Vagina (tissue), 2 donors: ENCODE data around the gene AXIN1. TPM values are rescaled to one million over a fixed set of nuclear protein-coding genes. Genes with fewer than 3 reads are reported as not detected.

Experiments
- DNase-seq, 2 donors: peaks; one replicate each; pipeline ENCODE4 v3.0.0-alpha.2; 2017; ENCODE audit errors: extremely low spot score in 2 of 2
- H3K27ac ChIP-seq: fragments of 200-600 bp; sonication (generic); one replicate; pipeline ENCODE4 v1.5.1; 2019
- H3K27me3 ChIP-seq: fragments of 200-600 bp; sonication (generic); one replicate; pipeline ENCODE4 v1.5.1; 2019
- H3K36me3 ChIP-seq, 2 donors: fragments of 200-600 bp; sonication (generic); one replicate each; pipeline ENCODE4 v1.5.1; 2017 to 2019
- H3K4me1 ChIP-seq: fragments of 200-600 bp; sonication (generic); one replicate; pipeline ENCODE4 v1.5.1; 2019
- H3K4me3 ChIP-seq, 2 donors: fragments of 200-600 bp; sonication (generic); 1 replicate in 1 of 2; 2 replicates in 1 of 2; pipeline ENCODE4 v1.5.1; 2016 to 2019
- H3K9me3 ChIP-seq: fragments of 200-600 bp; sonication (generic); one replicate; pipeline ENCODE4 v1.5.1; 2019
- POLR2A ChIP-seq, 2 donors: fragments of 450-650 bp; IDR thresholded peaks; one replicate each; pipeline ENCODE4 v1.6.1; 2017; ENCODE audit warnings: antibody characterized with exemption in 2 of 2, mild to moderate bottlenecking in 2 of 2, moderate library complexity in 2 of 2
- POLR2AphosphoS5 ChIP-seq, 2 donors: sonication (generic); formaldehyde crosslinking; IDR thresholded peaks; one replicate each; pipeline ENCODE4 v1.9.0; 2017; ENCODE audit warnings: antibody characterized with exemption in 2 of 2, mild to moderate bottlenecking in 2 of 2, low read depth in 1 of 2; ENCODE audit not compliant: insufficient read depth in 1 of 2
- intact Hi-C: fragments of 100-400 bp; cut with DNase I; formaldehyde crosslinking; loops from one replicate; pipeline ENCODE4 v1.15.1; 2023
- total RNA-seq: library from RNA; depleted of rRNA; stranded (reverse); fragments of >200 nt; gene quantifications from one replicate; pipeline ENCODE4 v1.2.3, GENCODE V29; 2016
- TF ChIP-seq, protein P1 (sequence below), 3 experiments: fragments of 450-650 bp in 2 of 3; fragments of 200-600 bp in 1 of 3; sonication (generic) in 1 of 3; IDR thresholded peaks; one replicate each; pipeline ENCODE4 v1.5.1; 2017 to 2019; ENCODE audit warnings: antibody characterized with exemption in 3 of 3, mild to moderate bottlenecking in 2 of 3, moderate library complexity in 2 of 3

AXIN1 gene
- total RNA-seq, 1 donor from 2014 or later: 16.9 TPM

- Histone ChIP-seq H3K9me3 (no peaks in the 10 kb centered on the region), H3K4me1 (peaks cover 36% of the 10 kb centered on the region), H3K27ac (no peak overlapping the region), H3K4me3 (no peak overlapping the region), H3K27me3 (no peaks in the 10 kb centered on the region), H3K36me3 (peaks cover 0 to 2% of the 10 kb centered on the region in 2 donors)
- intact Hi-C loops: no loop called here
- TF ChIP-seq, protein P1, sequence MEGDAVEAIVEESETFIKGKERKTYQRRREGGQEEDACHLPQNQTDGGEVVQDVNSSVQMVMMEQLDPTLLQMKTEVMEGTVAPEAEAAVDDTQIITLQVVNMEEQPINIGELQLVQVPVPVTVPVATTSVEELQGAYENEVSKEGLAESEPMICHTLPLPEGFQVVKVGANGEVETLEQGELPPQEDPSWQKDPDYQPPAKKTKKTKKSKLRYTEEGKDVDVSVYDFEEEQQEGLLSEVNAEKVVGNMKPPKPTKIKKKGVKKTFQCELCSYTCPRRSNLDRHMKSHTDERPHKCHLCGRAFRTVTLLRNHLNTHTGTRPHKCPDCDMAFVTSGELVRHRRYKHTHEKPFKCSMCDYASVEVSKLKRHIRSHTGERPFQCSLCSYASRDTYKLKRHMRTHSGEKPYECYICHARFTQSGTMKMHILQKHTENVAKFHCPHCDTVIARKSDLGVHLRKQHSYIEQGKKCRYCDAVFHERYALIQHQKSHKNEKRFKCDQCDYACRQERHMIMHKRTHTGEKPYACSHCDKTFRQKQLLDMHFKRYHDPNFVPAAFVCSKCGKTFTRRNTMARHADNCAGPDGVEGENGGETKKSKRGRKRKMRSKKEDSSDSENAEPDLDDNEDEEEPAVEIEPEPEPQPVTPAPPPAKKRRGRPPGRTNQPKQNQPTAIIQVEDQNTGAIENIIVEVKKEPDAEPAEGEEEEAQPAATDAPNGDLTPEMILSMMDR (IDR thresholded peaks at IDR 0.05): no peak
- no peak for DNase-seq
These were observed 28.4 kb downstream of the AXIN1 start for GRCh38 chr16:324201-324450.

DNA sequence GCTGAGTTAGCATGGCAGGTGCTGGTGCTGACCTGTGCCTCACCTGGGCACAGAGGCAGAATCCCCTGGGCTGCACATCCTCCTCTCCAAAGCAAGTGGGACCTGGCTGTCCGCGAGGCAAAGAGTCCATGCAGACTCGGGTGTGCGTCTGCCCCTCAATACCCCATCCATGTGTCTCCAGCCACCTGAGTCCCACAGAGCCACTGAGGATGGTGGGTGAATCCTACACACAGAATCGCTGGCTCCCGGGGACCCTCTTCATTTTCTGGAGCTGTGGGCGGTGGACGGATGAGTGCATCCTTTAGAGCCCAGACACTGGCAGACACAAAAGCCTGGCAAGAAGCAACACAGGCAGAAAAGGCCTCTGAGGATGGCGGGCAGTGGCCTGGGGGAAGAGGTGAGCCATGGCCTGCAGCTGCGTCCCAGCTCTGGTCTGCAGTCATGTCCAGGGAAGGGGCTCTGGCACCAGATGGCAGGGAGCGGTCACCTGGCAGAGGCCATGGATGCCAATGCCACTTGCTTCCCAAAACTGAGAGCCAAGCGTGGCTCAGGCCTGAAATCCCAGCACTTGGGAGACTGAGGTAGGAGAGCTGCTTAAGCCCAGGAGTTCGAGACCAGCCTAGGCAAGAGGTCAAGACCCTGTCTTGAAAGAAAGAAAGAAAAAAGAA lies 29.9 kb downstream of the AXIN1 start:
- no peak overlapping the region for H3K27ac ChIP-seq
- no peaks in the 10 kb centered on the region for H3K9me3 ChIP-seq
- intact Hi-C loops: no loop called here
- H3K27me3 ChIP-seq: no peaks in the 10 kb centered on the region
- H3K4me3 ChIP-seq: no peak overlapping the region
- peaks cover 0 to 2% of the 10 kb centered on the region in 2 donors for H3K36me3 ChIP-seq
- no peak for TF ChIP-seq POLR2A (IDR thresholded peaks at IDR 0.05)
- no peak for TF ChIP-seq POLR2AphosphoS5 (IDR thresholded peaks at IDR 0.05; ENCODE audit: insufficient read depth in 1 of 2, low read depth in 1 of 2)
- TF ChIP-seq, protein P1 (IDR thresholded peaks at IDR 0.05): no peak
- peaks cover 29% of the 10 kb centered on the region for H3K4me1 ChIP-seq
- DNase-seq: no peak

DNA sequence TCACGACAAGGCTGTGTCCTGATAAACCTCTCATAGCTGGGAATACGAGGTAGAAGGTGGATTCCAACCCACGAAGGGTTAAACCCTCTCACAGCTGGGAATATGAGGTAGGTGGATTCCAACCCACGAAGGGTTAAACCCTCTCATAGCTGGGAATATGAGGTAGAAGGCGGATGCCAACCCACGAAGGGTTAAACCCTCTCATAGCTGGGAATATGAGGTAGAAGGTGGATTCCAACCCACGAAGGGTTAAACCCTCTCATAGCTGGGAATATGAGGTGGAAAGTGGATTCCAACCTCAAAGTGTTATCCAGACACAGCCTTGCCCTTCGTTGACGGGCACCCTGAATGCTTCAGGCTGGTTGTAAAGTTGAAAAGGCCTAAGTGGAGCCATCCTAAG lies 31.0 kb downstream of the AXIN1 start:
- Histone ChIP-seq H3K4me1 (peaks cover 21% of the 10 kb centered on the region), H3K27me3 (no peaks in the 10 kb centered on the region), H3K9me3 (no peaks in the 10 kb centered on the region), H3K27ac (no peak overlapping the region), H3K36me3 (peaks cover 0 to 2% of the 10 kb centered on the region in 2 donors), H3K4me3 (no peak overlapping the region)
- TF ChIP-seq POLR2AphosphoS5 (IDR thresholded peaks at IDR 0.05; ENCODE audit: insufficient read depth in 1 of 2, low read depth in 1 of 2): no peak
- TF ChIP-seq, protein P1 (IDR thresholded peaks at IDR 0.05): no peak
- TF ChIP-seq POLR2A (IDR thresholded peaks at IDR 0.05): no peak
- DNase-seq: no peak
- intact Hi-C loops: no loop called here

- no peak for DNase-seq
- Histone ChIP-seq H3K36me3 (peaks cover 0 to 2% of the 10 kb centered on the region in 2 donors), H3K27ac (no peak overlapping the region), H3K27me3 (no peaks in the 10 kb centered on the region), H3K9me3 (no peaks in the 10 kb centered on the region), H3K4me1 (peaks cover 17% of the 10 kb centered on the region), H3K4me3 (no peak overlapping the region)
- intact Hi-C loops: no loop called here
- TF ChIP-seq POLR2AphosphoS5 (IDR thresholded peaks at IDR 0.05; ENCODE audit: insufficient read depth in 1 of 2, low read depth in 1 of 2) (no peak), POLR2A (IDR thresholded peaks at IDR 0.05) (no peak)
- TF ChIP-seq, protein P1 (IDR thresholded peaks at IDR 0.05): no peak
These were observed 32.3 kb downstream of the AXIN1 start for GRCh38 chr16:320206-320605.

GRCh38 chr16:318628-319027 lies 33.9 kb downstream of the AXIN1 start:
- peaks cover 2% of the 10 kb centered on the region for H3K4me1 ChIP-seq
- intact Hi-C loops: no loop called here
- H3K36me3 ChIP-seq: peaks cover 0 to 11% of the 10 kb centered on the region in 2 donors
- H3K9me3 ChIP-seq: no peaks in the 10 kb centered on the region
- DNase-seq: no peak
- no peak overlapping the region for H3K4me3 ChIP-seq
- H3K27me3 ChIP-seq: no peaks in the 10 kb centered on the region
- TF ChIP-seq POLR2A (IDR thresholded peaks at IDR 0.05): no peak
- TF ChIP-seq, protein P1 (IDR thresholded peaks at IDR 0.05): no peak
- TF ChIP-seq POLR2AphosphoS5 (IDR thresholded peaks at IDR 0.05; ENCODE audit: insufficient read depth in 1 of 2, low read depth in 1 of 2): no peak
- no peak overlapping the region for H3K27ac ChIP-seq
